NB4 (cell line): ENCODE data around the gene IL17REL.

Source experiments
- POLR2A ChIP-seq: IDR thresholded peaks from 2 replicates; pipeline ENCODE4 v1.6.1; 2011; ENCODE audit warnings: mild to moderate bottlenecking; ENCODE audit not compliant: insufficient read length; ENCODE audit errors: extremely low read depth
- TF ChIP-seq, protein P1 (sequence below): IDR thresholded peaks from one replicate; pipeline ENCODE4 v1.5.1; 2012; ENCODE audit warnings: low read depth, low read length

- TF ChIP-seq, protein P1, sequence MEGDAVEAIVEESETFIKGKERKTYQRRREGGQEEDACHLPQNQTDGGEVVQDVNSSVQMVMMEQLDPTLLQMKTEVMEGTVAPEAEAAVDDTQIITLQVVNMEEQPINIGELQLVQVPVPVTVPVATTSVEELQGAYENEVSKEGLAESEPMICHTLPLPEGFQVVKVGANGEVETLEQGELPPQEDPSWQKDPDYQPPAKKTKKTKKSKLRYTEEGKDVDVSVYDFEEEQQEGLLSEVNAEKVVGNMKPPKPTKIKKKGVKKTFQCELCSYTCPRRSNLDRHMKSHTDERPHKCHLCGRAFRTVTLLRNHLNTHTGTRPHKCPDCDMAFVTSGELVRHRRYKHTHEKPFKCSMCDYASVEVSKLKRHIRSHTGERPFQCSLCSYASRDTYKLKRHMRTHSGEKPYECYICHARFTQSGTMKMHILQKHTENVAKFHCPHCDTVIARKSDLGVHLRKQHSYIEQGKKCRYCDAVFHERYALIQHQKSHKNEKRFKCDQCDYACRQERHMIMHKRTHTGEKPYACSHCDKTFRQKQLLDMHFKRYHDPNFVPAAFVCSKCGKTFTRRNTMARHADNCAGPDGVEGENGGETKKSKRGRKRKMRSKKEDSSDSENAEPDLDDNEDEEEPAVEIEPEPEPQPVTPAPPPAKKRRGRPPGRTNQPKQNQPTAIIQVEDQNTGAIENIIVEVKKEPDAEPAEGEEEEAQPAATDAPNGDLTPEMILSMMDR = no peak
- TF ChIP-seq POLR2A = no peak
These were observed 5.2 kb upstream of the IL17REL start for GRCh38 chr22:50017701-50018224.
